ENCODE results near the gene MYBPC3.
"Not testable (repeated sequence)": the region's sequence is repeated elsewhere in the genome, so short reads cannot be mapped to it uniquely, and the experiment has no call there.

MYBPC3 gene

DNA sequence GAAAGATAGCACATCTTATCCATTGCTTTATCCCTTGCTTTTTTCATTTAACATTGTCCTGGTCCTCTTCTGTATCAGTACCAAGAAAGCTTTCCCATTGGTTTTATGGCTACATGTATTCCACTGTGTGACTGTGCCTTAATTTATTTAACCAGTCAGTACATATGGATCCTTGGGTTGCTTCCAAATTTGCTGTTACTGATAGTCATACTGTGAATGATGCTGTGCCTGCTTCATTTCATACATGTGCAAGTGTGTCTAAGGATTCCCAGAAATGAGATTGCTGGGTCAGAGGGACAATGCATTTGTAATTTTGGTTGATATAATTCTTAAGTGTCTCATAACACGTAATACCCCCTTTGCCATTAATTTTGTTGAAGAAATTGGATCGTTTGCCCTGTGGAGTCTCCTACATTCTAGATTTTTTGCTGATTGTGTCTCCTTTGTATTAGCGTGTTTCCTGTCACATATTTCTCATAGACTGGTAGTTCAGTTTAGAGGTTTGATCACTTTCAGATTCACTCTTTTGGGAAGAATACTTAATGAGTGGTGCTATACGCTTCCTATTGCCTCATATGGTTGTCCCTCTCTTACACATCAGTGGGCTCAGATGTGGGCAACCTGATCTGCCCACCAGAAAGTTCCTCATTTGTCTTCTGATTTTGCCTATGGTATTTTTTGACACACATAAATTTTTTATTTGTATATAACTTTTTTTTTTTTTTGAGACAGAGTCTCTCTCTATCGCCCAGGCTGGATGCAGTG lies 35.3 kb downstream of the MYBPC3 start:
- no peaks in the 10 kb centered on the region for H3K27me3 ChIP-seq (ENCODE audit: control insufficient read depth, insufficient read depth, low read length)
- H3K9me3 ChIP-seq (ENCODE audit: control insufficient read depth, insufficient read depth, low read length): no peaks in the 10 kb centered on the region
- no peak overlapping the region for H3K27ac ChIP-seq (ENCODE audit: low read length)
- no CpG with 5 or more reads among the region's 5 CpGs for WGBS (ENCODE audit: insufficient coverage, insufficient read length)
- no peak overlapping the region for H3K4me3 ChIP-seq (ENCODE audit: low read length)
- no peak for DNase-seq (ENCODE audit: low read depth, low spot score)
- H3K36me3 ChIP-seq (ENCODE audit: control insufficient read depth, insufficient read depth, low read length): no peaks in the 10 kb centered on the region; the same call in 1 of the 2 replicates
- no peaks in the 10 kb centered on the region for H3K4me1 ChIP-seq (ENCODE audit: control insufficient read depth, insufficient read depth, low read length)

DNA sequence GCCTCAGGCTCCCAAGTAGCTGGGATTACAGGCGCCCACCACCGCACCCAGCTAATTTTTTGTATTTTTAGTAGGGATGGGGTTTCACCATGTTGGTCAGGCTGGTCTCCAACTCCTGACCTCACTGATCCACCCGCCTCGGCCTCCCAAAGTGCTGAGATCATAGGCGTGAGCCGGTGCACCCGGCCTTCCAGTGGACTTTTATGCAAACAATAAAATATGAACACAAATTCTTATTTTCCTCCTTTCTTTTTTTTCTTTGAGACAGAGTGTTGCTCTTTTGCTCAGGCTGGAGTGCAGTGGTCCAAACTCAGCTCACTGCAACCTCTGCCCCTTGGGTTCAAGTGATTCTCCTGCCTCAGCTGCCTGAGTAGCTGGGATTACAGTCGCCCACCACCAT lies 36.0 kb downstream of the MYBPC3 start:
- WGBS (ENCODE audit: insufficient coverage, insufficient read length): no CpG with 5 or more reads among the region's 8 CpGs
- H3K27me3 ChIP-seq (ENCODE audit: control insufficient read depth, insufficient read depth, low read length); H3K36me3 ChIP-seq (ENCODE audit: control insufficient read depth, insufficient read depth, low read length); H3K9me3 ChIP-seq (ENCODE audit: control insufficient read depth, insufficient read depth, low read length); DNase-seq (ENCODE audit: low read depth, low spot score); H3K4me3 ChIP-seq (ENCODE audit: low read length); H3K4me1 ChIP-seq (ENCODE audit: control insufficient read depth, insufficient read depth, low read length); H3K27ac ChIP-seq (ENCODE audit: low read length): not testable (repeated sequence)

DNA sequence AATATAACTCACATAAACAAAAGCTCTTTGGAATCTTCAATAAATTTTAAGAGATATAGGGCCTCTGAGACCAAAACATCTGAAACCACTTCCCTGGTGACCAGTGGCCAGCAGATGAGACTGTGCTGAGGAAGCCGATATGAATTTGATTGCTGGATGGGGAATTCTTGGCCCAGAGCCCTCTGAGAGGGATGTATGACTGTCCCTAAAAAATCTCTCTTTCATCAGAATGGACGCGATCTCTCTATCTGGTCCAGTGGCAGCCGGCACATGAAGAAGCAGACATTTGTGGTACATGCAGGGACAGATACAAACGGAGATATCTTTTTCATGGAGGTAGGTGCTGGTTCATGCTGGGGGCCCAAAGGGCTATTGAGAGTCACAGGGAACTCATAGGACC lies 37.5 kb downstream of the MYBPC3 start:
- no peaks in the 10 kb centered on the region; the same call in 1 of the 2 replicates for H3K36me3 ChIP-seq (ENCODE audit: control insufficient read depth, insufficient read depth, low read length)
- WGBS (ENCODE audit: insufficient coverage, insufficient read length): no CpG with 5 or more reads among the region's 5 CpGs
- H3K4me3 ChIP-seq (ENCODE audit: low read length): no peak overlapping the region
- H3K4me1 ChIP-seq (ENCODE audit: control insufficient read depth, insufficient read depth, low read length): no peaks in the 10 kb centered on the region
- no peak for DNase-seq (ENCODE audit: low read depth, low spot score)
- no peaks in the 10 kb centered on the region for H3K9me3 ChIP-seq (ENCODE audit: control insufficient read depth, insufficient read depth, low read length)
- no peaks in the 10 kb centered on the region for H3K27me3 ChIP-seq (ENCODE audit: control insufficient read depth, insufficient read depth, low read length)
- H3K27ac ChIP-seq (ENCODE audit: low read length): no peak overlapping the region

DNA sequence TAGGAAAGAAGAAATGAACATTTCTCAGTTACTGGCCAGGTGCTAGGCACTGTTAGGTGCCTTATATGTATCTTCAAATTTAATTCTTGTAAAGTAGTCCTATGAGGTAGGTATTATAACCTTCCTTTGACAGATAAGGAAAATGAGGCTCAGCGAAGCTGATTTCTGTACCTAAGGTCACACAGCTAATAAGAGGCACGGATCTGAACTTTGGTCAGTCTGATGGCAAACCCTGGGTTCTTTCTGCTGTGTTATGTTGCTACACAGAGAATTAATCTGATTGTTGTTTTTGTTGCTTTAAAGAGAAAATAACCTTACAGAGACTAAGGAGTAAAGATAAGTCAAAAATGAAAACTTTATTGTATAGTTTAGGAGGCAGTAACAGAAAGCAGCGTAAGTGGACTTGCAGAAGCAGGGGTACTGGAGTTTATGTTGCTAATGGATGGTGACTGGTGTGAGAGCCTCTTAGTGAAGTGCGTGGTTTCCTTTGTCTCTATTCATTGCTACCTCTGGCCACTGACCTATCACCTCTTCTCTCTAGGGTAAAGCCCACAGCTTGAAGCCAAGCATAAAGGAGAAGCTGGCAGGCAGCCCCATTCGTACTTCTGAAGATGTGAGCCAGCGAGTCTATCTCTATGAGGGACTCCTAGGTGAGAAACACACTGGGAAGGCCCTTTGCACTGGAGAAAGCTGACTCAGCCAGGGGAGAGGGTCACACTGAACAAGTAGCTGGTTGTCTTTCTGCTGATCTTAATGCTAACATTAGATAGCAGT lies 44.3 kb downstream of the MYBPC3 start:
- Histone ChIP-seq H3K4me1 (ENCODE audit: control insufficient read depth, insufficient read depth, low read length) (no peaks in the 10 kb centered on the region), H3K9me3 (ENCODE audit: control insufficient read depth, insufficient read depth, low read length) (no peaks in the 10 kb centered on the region), H3K27ac (ENCODE audit: low read length) (no peak overlapping the region), H3K27me3 (ENCODE audit: control insufficient read depth, insufficient read depth, low read length) (no peaks in the 10 kb centered on the region), H3K36me3 (ENCODE audit: control insufficient read depth, insufficient read depth, low read length) (peaks cover 4% of the 10 kb centered on the region; the same call in 1 of the 2 replicates), H3K4me3 (ENCODE audit: low read length) (no peak overlapping the region)
- no CpG with 5 or more reads among the region's 6 CpGs for WGBS (ENCODE audit: insufficient coverage, insufficient read length)
- no peak for DNase-seq (ENCODE audit: low read depth, low spot score)

DNA sequence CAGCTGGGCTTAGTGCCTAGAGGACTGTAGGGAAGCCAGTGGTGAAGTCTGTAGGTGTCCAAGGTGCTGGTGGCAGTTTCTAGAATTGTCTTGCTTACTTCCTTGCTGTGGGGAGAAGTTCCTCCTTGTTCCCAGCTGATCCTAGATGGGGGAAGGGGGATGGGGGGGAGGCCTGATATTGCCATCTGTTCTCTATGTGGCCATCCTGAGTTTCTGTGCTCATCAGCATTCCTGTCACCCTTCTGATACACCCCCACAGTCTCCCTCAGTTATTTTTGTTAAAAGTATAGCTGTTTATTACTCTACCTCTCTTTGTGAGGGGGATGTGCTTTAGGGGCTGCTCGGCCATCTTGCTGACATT lies 46.0 kb downstream of the MYBPC3 start:
- H3K4me1 ChIP-seq (ENCODE audit: control insufficient read depth, insufficient read depth, low read length): no peaks in the 10 kb centered on the region
- no CpG with 5 or more reads among the region's 1 CpG for WGBS (ENCODE audit: insufficient coverage, insufficient read length)
- no peak overlapping the region for H3K4me3 ChIP-seq (ENCODE audit: low read length)
- DNase-seq (ENCODE audit: low read depth, low spot score): no peak
- no peaks in the 10 kb centered on the region for H3K9me3 ChIP-seq (ENCODE audit: control insufficient read depth, insufficient read depth, low read length)
- no peak overlapping the region for H3K27ac ChIP-seq (ENCODE audit: low read length)
- H3K36me3 ChIP-seq (ENCODE audit: control insufficient read depth, insufficient read depth, low read length): peaks cover 4% of the 10 kb centered on the region; the same call in 1 of the 2 replicates
- H3K27me3 ChIP-seq (ENCODE audit: control insufficient read depth, insufficient read depth, low read length): no peaks in the 10 kb centered on the region

DNA sequence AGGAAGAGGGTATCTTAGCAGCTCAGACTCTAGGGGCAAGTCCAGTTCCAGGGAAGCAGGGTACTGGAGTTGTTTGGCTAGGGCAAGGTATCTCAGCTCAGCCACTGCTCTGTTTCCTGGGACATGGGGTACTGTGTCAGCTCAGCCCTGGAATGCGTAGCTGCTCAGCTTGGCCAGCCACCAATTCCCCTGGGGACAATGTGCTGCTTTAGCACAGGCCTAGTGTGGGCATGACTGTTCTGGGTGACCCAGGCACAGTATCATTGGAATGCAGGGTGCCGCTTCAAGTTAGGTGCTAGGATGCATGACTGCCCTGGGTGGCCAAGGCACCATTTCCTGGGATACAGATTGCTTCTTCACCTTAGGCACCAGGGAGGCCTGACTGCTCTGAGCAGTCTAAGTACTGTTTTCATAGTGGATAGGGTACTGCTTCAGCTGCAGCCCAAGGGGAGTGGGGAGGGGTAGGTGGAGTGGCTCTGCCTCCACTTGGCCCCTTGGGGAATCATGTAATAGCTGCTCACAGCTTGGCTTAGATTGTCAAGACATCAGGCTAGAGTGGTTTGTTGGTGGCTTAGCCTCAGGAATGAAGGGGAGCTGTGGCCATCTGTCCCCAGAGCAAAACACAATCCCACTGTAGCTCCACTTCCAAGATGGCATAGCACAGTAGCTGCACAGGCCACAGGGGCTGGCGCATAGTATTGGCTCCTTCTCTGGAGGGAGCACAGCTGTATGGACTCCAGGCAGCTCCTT lies 46.6 kb downstream of the MYBPC3 start:
- H3K27me3 ChIP-seq (ENCODE audit: control insufficient read depth, insufficient read depth, low read length): no peaks in the 10 kb centered on the region
- H3K27ac ChIP-seq (ENCODE audit: low read length): no peak overlapping the region
- no peaks in the 10 kb centered on the region for H3K4me1 ChIP-seq (ENCODE audit: control insufficient read depth, insufficient read depth, low read length)
- peaks cover 4% of the 10 kb centered on the region; the same call in 1 of the 2 replicates for H3K36me3 ChIP-seq (ENCODE audit: control insufficient read depth, insufficient read depth, low read length)
- H3K4me3 ChIP-seq (ENCODE audit: low read length): no peak overlapping the region
- no CpG with 5 or more reads among the region's 3 CpGs for WGBS (ENCODE audit: insufficient coverage, insufficient read length)
- DNase-seq (ENCODE audit: low read depth, low spot score): no peak
- no peaks in the 10 kb centered on the region for H3K9me3 ChIP-seq (ENCODE audit: control insufficient read depth, insufficient read depth, low read length)

DNA sequence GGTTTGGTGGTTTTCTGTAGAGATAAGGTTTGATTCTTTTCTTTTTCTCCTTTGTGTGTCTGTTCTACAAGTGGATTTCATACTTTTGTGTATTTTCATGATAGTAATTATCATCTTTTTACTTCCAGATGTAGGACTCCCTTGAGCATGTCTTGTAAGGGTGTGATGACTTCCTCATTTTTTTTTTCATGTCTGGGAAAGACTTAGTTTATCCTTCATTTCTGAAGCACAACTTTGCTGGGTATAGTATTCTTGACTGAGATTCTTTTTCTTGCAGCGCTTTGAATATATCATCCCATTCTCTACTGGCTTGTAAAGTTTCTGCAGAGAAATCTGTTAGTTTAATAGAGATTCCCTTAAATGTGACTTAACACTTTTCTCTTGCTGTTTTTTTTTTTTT lies 49.6 kb downstream of the MYBPC3 start:
- WGBS (ENCODE audit: insufficient coverage, insufficient read length): no CpG with 5 or more reads among the region's 1 CpG
- Histone ChIP-seq H3K4me3 (ENCODE audit: low read length) (no peak overlapping the region), H3K27ac (ENCODE audit: low read length) (no peak overlapping the region), H3K36me3 (ENCODE audit: control insufficient read depth, insufficient read depth, low read length) (no peaks in the 10 kb centered on the region; the same call in 1 of the 2 replicates), H3K9me3 (ENCODE audit: control insufficient read depth, insufficient read depth, low read length) (no peaks in the 10 kb centered on the region), H3K4me1 (ENCODE audit: control insufficient read depth, insufficient read depth, low read length) (no peaks in the 10 kb centered on the region), H3K27me3 (ENCODE audit: control insufficient read depth, insufficient read depth, low read length) (no peaks in the 10 kb centered on the region)
- no peak for DNase-seq (ENCODE audit: low read depth, low spot score)

DNA sequence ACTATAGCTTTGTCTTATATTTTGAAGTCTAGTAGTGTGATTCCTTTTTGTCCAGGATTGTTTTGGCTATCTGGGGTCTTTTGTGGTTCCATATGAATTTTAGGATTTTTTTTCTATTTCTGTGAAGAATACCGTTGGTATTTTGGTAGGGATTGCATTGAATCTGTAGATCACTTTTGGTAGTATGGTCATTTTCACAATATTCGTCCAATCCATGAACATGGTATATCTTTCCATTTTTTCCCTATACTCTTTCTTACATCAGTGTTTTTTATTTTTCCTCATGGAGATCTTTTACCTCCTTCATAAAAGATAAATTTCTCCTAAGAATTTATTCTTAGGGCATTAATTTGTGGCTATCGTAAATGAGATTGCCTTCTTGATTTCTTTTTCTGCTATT lies 53.4 kb downstream of the MYBPC3 start:
- WGBS (ENCODE audit: insufficient coverage, insufficient read length): no CpG with 5 or more reads among the region's 3 CpGs
- H3K9me3 ChIP-seq (ENCODE audit: control insufficient read depth, insufficient read depth, low read length): no peaks in the 10 kb centered on the region

DNA sequence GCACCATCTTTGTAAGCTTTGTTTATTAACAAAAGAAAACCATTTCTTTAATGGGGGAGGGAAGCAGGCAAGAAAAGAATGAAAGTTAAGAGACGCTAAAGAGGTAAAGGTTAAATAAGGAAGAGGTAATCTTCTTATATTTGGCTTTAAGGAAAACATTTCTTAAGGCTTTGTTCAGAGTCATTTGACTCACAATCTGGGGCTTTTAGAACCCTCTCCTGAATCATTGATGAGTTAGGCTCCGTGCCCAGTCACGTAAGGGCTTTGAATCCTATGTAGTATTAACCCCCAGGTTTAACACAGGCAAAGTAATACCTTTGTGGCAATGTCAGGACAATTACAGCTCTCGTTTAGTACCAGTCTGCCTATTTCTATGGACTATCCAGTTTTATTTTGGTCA lies 56.5 kb downstream of the MYBPC3 start:
- DNase-seq (ENCODE audit: low read depth, low spot score): no peak
- H3K4me3 ChIP-seq (ENCODE audit: low read length): no peak overlapping the region
- H3K27ac ChIP-seq (ENCODE audit: low read length): no peak overlapping the region
- H3K4me1 ChIP-seq (ENCODE audit: control insufficient read depth, insufficient read depth, low read length): no peaks in the 10 kb centered on the region
- no CpG with 5 or more reads among the region's 4 CpGs for WGBS (ENCODE audit: insufficient coverage, insufficient read length)
- H3K36me3 ChIP-seq (ENCODE audit: control insufficient read depth, insufficient read depth, low read length): peaks cover 12% of the 10 kb centered on the region; the same call in 1 of the 2 replicates
- H3K9me3 ChIP-seq (ENCODE audit: control insufficient read depth, insufficient read depth, low read length): no peaks in the 10 kb centered on the region
- no peaks in the 10 kb centered on the region for H3K27me3 ChIP-seq (ENCODE audit: control insufficient read depth, insufficient read depth, low read length)

More for the DNA sequence above, 53.4 kb downstream of the MYBPC3 start:
- Histone ChIP-seq H3K4me1 (ENCODE audit: control insufficient read depth, insufficient read depth, low read length) (no peaks in the 10 kb centered on the region), H3K4me3 (ENCODE audit: low read length) (no peak overlapping the region), H3K36me3 (ENCODE audit: control insufficient read depth, insufficient read depth, low read length) (peaks cover 4% of the 10 kb centered on the region; the same call in 1 of the 2 replicates), H3K27ac (ENCODE audit: low read length) (no peak overlapping the region), H3K27me3 (ENCODE audit: control insufficient read depth, insufficient read depth, low read length) (no peaks in the 10 kb centered on the region)
- no peak for DNase-seq (ENCODE audit: low read depth, low spot score)

DNA sequence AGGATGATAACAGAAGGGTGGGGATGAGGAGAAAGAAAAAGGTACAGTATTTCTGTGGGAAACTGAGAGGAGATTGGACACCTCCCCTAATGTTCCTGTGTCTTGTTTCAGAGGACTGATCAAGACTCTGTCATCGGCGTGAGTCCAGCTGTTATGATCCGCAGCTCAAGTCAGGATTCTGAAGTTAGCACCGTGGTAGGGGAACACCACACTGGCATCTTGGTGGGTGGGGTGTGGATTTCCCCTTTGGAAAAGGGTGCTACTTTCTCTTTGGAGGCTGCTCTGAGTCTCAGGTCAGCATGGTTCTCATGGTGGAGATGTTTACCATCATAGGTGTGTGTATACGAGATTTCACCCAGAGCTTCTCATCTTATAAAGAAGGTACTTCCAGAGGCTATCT lies 57.1 kb downstream of the MYBPC3 start:
- no peak overlapping the region for H3K4me3 ChIP-seq (ENCODE audit: low read length)
- WGBS (ENCODE audit: insufficient coverage, insufficient read length): no CpG with 5 or more reads among the region's 5 CpGs
- peaks cover 12% of the 10 kb centered on the region; the same call in 1 of the 2 replicates for H3K36me3 ChIP-seq (ENCODE audit: control insufficient read depth, insufficient read depth, low read length)
- H3K27me3 ChIP-seq (ENCODE audit: control insufficient read depth, insufficient read depth, low read length): no peaks in the 10 kb centered on the region
- H3K9me3 ChIP-seq (ENCODE audit: control insufficient read depth, insufficient read depth, low read length): no peaks in the 10 kb centered on the region
- no peak for DNase-seq (ENCODE audit: low read depth, low spot score)
- H3K27ac ChIP-seq (ENCODE audit: low read length): no peak overlapping the region
- no peaks in the 10 kb centered on the region for H3K4me1 ChIP-seq (ENCODE audit: control insufficient read depth, insufficient read depth, low read length)
